Right lobe of liver (tissue), 4 donors: ENCODE results near the gene ITPR2.

ENCODE experiments used
- POLR2A ChIP-seq: fragments of 450-650 bp; IDR thresholded peaks from one replicate; pipeline ENCODE4 v1.6.1; 2017; ENCODE audit warnings: antibody characterized with exemption, mild to moderate bottlenecking
- TF ChIP-seq, protein P1 (sequence below), 4 donors: fragments of 200-600 bp in 3 of 4; fragments of 450-650 bp in 1 of 4; IDR thresholded peaks; one replicate each; pipeline versions ENCODE4 v1.5.1 to v1.8.0; 2016 to 2022; ENCODE audit warnings: antibody characterized with exemption in 4 of 4, mild to moderate bottlenecking in 2 of 4
- donor health status: DM: no; HTN: no; CAD: no.
- donor health status: DM: no; HTN: no; CAD: no.
- donor health status: DM: no; HTN: yes; CAD: no.

DNA sequence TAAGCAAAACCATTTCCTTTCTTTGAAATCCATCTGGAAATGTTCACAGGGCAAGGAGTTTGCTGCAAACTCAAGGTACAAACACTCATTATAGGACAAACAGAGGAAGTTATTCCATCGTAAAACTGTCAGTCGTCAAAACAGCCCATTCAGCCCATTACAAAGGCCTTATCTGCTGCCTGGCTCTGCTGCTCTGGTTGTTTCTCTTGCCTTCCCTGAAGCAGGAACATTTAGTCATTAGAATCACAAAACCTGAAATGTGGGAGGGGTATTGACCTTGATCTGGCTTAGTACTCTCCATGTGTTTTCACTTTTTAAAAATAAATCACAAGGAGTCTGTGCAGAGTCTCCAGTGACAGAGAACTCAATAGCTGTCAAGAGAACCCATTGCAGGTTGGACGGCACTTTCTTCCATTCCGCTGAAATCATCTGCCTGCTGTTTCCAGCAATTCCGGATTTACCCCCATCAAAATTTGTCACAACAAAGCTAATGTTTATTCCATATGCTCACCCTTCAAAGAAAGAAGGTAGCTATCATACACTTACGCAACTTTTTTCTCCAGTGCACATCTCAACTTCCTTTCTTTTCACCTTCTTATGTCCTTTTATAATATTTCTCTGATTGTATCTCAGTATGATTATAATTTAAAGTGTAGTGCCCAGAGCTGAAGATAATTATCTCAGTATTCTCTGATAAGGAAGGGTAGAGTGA, 24.6 kb upstream of the ITPR2 start:
- TF ChIP-seq, protein P1, sequence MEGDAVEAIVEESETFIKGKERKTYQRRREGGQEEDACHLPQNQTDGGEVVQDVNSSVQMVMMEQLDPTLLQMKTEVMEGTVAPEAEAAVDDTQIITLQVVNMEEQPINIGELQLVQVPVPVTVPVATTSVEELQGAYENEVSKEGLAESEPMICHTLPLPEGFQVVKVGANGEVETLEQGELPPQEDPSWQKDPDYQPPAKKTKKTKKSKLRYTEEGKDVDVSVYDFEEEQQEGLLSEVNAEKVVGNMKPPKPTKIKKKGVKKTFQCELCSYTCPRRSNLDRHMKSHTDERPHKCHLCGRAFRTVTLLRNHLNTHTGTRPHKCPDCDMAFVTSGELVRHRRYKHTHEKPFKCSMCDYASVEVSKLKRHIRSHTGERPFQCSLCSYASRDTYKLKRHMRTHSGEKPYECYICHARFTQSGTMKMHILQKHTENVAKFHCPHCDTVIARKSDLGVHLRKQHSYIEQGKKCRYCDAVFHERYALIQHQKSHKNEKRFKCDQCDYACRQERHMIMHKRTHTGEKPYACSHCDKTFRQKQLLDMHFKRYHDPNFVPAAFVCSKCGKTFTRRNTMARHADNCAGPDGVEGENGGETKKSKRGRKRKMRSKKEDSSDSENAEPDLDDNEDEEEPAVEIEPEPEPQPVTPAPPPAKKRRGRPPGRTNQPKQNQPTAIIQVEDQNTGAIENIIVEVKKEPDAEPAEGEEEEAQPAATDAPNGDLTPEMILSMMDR (IDR thresholded peaks at IDR 0.05), result no peak
- no peak for TF ChIP-seq POLR2A
